Left renal pelvis (tissue), 4 donors: ENCODE measurements around the gene PTGDS. TPM values are rescaled to one million over a fixed set of nuclear protein-coding genes. Genes with fewer than 3 reads are reported as not detected.

ENCODE experiments used
- DNase-seq, 4 donors: peaks; one replicate each; pipeline ENCODE4 v3.0.0-alpha.2; 2013; ENCODE audit warnings: low read depth in 4 of 4, low spot score in 3 of 4
- polyA plus RNA-seq, 4 donors: library from polyadenylated mRNA; unstranded; fragments of 120-200 nt; gene quantifications; one replicate each; pipeline ENCODE4 v1.2.1, GENCODE V29; 2013; ENCODE audit not compliant: insufficient read length in 4 of 4

The PTGDS gene
- polyA plus RNA-seq, 4 donors, result 3.8 to 66.7 (median 27.7) TPM

- no peak for DNase-seq
Measured at GRCh38 chr9:137007108-137007815, 30.0 kb downstream of the PTGDS start.

DNA sequence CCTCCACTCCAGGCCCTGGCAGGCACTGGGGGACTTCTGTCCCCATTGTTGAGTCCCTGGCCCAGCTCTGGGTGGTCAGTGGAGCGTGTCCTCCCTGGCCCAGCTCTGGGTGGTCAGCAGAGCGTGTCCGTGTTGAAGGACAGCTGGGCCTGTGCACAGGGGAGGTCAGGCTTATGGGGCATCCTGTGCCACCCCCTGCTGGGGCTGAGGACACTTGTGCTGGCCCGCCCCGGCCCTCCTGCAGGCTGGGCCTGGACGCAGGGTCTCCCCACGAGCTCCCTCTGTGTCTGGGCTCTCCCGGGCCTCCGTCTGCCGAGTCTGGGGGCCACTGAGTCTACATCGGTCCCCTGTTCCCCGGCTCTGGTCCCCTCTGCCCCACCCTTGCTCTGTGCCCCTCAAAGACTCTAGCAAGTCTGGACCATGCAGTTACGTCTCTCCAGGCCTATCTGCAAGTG, 30.5 kb downstream of the PTGDS start:
- no peak for DNase-seq

GRCh38 chr9:137008312-137008711, 31.0 kb downstream of the PTGDS start:
- no peak for DNase-seq

DNA sequence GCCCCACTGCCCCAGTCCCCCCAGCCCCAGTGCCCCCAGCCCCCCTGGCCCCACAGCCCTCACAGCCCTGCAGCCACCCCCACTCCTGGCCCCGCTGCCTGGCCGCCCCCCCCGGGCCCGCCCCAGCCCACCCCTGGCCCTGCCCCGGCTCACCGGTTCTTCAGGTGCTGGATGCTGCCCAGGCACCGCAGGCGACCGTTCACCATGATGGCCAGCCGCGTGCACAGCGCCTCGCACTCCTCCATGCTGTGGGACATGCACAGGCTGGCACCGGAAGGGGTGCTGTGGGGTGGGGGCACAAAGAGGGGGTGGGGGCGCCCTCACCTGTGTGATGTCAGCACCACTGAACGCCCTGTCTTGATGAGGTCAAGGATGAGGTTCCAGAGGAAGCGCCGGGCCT, 31.9 kb downstream of the PTGDS start:
- DNase-seq, result no peak

- DNase-seq, result no peak
Measured at GRCh38 chr9:137009938-137010732, 32.8 kb downstream of the PTGDS start.

DNA sequence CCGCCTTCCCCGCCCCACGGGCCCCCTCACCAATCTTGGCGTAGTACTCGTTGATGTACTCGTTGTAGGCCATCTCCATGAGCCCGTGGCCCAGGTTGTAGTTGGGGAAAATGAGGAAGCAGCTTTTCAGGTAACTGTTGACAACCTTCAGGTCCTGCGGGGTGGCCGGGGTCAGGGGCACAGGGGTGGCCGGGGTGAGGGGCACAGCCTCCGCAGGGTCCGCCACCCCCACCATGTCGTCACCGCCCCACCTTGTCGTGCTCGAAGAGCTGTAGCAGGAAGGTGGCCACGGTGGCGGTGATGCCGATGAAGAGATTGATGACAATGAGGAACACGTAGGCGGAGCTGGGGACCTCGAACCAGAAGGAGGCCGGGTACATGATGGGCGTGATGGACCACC, 33.9 kb downstream of the PTGDS start:
- no peak for DNase-seq

GRCh38 chr9:137011907-137012675, 34.8 kb downstream of the PTGDS start:
- no peak for DNase-seq

DNA sequence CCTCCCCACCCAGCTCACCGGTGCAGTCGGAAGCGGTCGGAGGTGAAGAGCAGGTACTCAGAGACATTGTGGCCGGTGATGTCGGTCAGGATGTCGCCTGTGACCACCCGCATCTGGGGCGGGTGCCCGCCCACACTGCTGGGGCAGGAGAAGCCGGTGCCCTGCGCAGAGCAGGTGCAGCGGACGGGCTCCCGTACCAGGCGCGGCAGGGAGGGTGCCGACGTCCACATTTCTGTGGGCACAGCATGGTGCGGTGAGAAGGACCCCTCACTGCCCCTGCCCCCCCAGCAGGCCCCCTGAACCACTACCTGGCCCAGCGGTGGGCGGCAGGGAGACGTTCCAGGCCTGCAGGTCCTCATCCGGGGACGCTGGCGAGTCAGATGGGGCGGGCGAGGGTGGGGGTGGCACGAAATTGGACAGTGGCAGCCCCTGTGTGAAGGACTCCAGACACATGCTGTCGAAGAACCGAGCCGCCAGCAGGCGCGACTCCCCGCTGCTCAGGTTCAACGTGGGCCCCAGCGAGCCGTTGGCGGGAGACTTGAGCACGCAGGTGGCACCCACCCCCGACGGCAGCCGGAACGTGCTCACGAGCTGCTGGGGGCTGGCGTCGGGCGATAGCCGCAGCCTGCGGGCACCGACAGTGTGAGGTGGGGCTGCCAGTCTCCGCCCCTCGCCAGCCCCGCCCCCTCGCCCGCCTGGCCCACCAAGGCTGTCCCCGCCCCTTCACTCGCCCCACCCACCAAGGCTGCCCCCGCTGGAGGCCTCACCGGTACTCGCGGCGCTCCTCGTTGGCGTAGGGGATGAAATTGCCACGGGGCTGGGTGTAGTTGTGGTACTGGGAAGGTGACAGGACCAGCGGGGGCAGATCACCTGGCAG, 35.6 kb downstream of the PTGDS start:
- no peak for DNase-seq

GRCh38 chr9:137013571-137013940, 36.3 kb downstream of the PTGDS start:
- no peak for DNase-seq

GRCh38 chr9:137014166-137014565, 36.9 kb downstream of the PTGDS start:
- DNase-seq, result no peak

DNA sequence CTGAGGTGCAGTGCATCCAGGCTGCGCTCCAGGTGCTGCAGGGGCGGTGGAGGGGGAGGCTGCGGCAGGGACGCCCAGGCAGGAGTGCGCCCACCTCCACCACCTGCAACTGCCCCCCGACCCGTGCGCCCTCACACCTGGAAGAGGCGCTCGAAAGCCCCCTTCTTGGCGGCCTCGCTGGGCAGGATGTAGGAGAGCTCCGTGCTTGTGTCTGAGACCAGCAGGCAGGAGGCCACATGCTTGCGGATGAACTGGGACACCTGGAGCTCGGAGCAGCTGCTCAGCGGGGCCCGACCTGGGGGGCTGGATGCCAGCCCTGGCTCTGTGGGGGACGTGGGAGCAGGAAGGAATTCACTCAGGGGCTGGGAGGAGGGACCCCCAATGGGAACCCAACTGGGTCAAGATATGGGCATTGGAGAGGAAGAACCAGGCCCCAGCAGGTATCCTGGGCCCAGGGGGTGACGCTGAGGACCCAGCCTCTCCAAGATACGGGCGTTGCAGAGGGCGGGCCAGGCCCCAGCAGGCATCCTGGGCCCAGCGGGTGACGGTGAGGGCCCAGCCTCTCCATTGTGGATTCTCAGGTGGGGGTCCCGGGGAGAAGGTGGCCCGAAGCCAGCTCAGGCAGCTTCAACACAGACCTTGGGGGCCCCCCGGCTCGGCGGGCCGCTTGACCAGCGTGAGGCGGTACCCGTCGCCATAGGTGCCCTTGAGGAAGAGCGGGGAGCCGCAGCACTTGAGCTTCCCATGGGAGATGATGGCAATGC, 37.7 kb downstream of the PTGDS start:
- DNase-seq, result no peak

DNA sequence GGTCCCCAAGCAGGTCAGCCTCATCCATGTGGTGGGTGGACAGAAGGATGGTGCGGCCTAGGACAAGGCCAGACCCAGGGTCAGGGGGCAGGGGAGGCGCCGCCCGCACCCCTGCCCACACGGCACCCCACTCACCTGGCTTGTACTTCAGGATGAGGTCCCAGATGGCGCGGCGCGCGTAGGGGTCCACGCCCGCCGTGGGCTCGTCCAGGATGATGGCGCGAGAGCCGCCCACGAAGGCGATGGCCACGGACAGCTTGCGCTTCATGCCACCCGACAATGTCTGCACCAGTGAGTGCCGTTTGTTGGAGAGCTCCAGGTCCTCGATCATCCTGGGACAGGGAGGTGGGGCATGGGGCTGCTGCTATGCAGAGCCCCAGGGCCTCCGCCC, 38.2 kb downstream of the PTGDS start:
- DNase-seq, result no peak

DNA sequence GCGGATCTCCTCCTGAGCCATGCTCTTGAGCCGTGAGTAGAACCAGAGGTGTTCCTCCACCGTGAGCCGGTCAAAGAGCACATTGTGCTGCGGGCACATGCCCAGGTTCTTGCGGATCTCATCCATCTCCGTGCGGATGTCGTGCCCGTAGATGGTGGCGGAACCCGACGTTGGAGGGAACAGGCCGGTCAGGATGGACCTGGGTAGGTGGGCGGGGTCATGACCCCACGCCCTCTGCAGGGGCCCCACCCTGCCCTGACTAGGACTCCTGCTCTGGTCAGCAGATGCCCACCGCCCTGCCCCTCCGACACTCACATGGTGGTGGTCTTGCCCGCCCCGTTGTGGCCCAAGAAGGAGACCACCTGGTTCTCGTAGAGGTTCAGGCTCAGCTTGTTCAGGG, 38.7 kb downstream of the PTGDS start:
- DNase-seq, result no peak

- no peak for DNase-seq
Measured at GRCh38 chr9:137016436-137016835, 39.1 kb downstream of the PTGDS start.

GRCh38 chr9:137017071-137017470, 39.8 kb downstream of the PTGDS start:
- DNase-seq, result no peak

- no peak for DNase-seq
Measured at GRCh38 chr9:137017791-137018497, 40.6 kb downstream of the PTGDS start.

DNA sequence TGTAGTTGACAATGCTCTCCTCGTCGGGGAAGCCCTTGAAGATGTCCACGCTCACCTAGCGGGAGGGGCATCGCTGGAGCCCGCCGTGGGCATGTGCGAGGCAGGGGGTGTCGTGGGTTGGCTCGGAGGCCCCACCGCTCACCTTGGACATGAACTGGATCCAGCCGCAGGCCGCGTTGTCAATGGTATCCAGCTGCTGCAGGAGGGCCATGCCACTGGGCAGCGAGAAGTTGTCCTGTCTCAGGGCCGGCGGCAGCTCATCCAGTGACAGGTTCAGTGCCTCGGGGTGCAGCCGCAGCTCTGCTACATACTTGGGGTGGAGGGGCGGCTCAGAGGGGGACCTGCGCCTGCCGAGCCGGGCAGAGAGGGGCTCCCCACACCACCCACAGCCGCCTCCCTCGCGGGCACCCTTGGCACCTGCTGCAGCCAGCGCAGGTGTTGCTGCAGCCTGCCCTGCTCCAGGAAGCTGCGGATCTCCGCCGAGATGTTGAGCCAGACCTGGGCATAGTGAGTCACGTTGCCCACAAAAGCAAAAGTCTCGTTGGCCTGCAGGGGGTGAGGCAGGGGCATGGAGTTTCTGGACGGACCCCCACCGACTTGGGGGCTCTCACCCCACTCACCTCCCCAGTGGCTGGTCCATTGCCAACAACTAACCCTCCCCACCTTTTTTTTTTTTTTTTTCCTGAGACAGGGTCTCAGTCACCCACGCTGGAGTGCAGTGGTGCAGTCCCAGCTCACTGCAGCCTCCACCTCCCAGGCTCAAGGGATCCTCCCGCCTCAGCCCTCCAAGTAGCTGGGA, 41.7 kb downstream of the PTGDS start:
- no peak for DNase-seq
